Stimulated activated CD4-positive, alpha-beta T cell treated with anti-CD3 and anti-CD28 coated beads, Interleukin-4, amount 100 ng/mL, for 24 hours (primary cell): ENCODE measurements around the gene GSTM2.

ENCODE experiments used
- DNase-seq: peaks from one replicate; pipeline ENCODE4 v3.0.0-alpha.2; 2020

Gene GSTM2

GRCh38 chr1:109667452-109668122, at the start of gene GSTM2:
TSS of gene GSTM2 (plus strand) at chr1:109668057. CDS start at chr1:109668116, 59 bp downstream.
- DNase-seq, result peak; percentile 85

DNA sequence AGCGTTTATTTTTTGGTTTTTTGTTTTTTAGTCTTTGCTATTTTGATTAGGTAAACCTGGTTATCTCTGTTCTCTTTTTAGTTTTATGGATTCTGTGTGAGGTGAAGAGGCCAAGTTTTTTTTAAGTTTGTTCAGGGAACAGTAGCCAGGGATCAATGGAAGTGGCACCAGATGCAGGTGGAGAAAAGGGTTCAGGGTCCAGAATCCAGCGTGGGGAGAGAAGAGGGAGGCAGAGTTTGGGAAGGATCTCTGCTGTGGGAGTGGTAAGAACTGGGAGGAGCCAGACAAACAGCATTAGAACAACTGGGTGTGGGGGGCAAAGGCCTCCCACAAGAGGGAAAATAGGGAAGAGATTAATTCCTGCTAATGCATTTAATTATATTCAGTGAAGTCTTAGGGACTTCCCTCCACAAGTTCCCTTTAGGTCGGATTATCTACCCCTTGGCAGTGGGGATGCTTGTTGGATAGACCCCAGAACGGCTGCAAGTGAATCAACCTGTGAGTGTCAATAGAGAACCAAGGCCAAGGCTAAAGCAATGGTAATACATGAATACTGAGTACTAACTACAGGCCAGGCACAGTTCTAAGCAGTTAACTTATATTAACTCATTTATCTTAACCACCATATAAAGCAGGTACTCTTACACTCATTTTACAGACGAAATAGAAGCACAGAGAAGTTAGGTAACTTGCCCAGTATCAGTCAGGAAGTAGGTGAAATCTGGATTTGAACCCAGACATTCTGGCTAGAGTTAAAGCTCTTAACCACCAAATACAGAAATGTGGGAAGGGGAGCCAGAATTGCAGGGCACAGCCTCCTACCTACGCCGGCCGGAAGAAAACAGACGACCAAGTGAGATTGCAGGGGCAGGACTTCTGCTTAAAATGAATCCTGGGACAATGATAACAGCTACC, 48.9 kb upstream of the GSTM2 start:
- no peak for DNase-seq

- peak; percentile 72 for DNase-seq
Measured at GRCh38 chr1:109619576-109620400, 48.1 kb upstream of the GSTM2 start, which contains the start of the genes AMPD2 and GNAT2. TSS of gene AMPD2 (plus strand) at chr1:109619837. CDS start at chr1:109621176, 1,339 bp downstream. TSS of gene GNAT2 (minus strand) at chr1:109619616. CDS start at chr1:109612870, 6,746 bp downstream.

GRCh38 chr1:109620401-109620791, 47.5 kb upstream of the GSTM2 start:
- no peak for DNase-seq

- DNase-seq, result peak; percentile 97
Measured at GRCh38 chr1:109620841-109621286, 47.0 kb upstream of the GSTM2 start.

DNA sequence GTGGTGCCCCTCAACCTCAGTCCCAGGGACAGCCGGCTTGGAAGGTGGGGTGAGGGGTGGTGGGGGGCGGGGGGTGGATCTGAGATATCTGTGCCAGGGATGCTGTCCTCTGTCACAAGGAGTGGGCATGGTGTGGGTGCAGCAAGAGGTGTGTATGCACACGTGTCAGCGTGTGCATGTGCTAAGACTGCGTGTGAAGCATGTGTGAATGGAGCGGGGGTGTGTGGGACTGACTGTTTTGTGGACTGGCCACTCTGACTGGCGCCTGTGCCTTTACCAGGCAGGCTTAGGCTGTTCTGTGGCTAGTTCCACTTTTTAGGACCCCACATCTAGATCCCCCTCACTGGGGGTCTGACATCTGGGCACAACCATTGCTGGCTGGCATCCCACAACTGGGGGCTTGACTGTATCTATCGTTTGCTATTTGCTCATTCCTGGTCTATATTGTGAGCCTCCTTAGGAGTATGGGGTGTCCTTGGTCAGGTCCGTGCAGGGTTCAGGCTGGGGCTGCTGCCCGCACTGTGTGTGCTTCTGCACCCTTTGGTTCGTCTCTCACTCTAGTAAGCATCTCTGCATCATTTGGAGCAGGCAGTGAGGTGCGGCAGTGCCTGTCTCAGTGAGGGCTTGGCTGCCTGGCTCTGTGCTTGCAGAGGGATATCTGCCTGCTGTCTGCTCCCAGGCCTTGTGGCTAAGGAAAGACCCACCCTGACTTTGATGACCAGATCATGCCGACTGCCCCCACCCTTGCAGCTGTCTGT, 46.3 kb upstream of the GSTM2 start:
- DNase-seq, result no peak

GRCh38 chr1:109622137-109622892, 45.5 kb upstream of the GSTM2 start:
- no peak for DNase-seq

DNA sequence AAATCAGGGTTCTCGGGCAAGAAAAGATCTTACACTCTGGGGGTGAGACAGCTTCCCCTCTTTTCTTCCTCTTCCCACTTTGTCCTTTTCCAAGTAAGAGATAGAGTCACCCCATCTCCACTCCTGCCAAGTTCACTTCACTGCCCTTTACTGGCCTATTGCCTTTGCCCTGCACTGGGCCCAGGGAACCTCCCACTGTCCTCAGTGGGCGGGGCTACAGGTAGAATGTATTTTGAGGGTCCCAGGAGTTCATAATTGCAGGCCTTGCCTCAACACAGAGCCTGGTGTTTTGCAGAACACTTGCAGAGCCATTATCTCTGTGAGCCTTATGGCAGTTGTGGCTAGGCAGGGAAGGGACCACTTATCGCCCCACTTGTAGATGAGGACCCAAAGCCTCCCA, 45.0 kb upstream of the GSTM2 start:
- no peak for DNase-seq

DNA sequence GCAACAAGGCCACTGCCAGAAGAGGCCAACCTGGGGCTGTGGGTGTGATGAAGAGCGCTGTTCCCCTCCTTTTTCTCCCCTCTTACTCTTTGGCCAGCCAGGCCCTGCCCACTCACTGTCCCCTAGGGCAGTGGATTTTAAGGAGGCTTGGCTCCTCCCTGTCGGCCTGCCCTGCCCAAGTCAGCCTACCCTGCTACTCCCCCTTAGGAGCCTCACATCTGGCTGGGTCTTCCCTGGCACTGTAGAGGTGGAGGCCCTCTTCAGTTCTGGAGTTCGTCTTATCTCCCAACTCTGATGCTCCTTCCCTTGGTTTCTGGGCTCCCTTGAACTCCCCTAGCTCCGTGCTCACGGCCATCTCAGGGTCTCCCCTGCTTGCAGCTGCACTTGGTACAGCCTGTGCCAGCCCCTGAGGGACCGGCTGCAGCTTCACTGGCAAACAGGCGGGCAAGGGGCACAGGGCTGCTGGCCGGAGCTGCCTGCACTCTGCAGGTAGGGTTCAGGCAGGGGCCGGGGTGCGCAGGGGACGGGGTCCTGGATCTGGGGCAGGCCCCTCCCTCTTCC, 44.2 kb upstream of the GSTM2 start:
- DNase-seq, result no peak

DNA sequence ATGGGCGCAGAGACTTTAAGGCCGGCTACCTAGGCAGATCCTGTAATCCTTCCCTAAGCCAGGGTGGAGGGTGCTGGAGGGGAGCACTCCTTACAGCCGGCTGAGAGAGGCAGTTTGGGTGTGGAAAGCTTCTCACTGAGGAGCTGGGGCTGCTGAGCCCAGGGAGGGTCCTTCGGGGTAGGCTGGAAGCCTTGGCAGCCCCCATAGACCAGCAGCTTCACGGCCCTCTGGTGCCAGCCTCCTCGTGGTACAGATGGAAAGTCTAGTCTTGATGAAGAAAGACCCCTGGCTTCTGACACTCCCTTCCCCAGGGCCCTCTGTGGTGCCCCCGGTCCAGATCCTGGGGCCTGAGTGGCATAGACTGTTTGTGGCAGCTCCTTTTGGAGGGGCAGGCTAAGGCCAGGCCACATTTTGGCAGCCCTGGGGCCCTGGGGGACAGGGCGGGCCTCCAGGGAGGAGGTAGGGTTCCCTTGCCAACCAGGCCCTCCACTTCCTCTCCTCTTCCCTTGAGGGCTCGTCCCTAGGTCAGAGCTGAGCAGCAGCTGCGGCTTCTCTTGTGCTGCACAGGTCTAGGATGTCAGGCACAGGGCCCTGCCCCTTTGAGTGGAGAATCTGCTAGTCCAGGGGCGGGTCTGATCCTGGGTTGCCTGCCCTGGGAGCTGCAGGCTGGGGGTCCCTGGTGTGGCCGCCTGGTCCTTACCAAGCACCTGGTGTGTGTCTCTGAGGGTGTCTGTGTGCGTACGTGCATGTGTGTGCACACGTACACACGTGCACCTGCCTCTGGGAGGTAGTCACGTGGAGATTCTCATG, 43.5 kb upstream of the GSTM2 start:
- DNase-seq, result no peak

DNA sequence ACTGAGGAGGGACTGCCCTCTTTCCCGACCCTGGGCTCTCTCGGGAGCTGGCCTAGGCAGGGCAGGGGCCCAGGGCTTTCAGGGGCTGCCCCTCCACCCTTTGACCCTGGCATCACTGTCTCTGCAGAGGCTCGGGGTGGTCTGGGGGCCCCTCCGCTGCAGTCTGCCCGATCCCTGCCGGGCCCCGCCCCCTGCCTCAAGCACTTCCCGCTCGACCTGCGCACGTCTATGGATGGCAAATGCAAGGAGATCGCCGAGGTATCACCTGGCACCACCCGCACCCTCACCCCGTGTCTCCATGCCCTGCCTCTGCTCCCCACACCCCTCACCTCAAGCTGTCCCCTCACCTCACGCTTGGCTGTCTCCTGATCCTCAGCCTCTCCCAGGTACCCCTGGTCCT, 42.7 kb upstream of the GSTM2 start:
- no peak for DNase-seq

DNA sequence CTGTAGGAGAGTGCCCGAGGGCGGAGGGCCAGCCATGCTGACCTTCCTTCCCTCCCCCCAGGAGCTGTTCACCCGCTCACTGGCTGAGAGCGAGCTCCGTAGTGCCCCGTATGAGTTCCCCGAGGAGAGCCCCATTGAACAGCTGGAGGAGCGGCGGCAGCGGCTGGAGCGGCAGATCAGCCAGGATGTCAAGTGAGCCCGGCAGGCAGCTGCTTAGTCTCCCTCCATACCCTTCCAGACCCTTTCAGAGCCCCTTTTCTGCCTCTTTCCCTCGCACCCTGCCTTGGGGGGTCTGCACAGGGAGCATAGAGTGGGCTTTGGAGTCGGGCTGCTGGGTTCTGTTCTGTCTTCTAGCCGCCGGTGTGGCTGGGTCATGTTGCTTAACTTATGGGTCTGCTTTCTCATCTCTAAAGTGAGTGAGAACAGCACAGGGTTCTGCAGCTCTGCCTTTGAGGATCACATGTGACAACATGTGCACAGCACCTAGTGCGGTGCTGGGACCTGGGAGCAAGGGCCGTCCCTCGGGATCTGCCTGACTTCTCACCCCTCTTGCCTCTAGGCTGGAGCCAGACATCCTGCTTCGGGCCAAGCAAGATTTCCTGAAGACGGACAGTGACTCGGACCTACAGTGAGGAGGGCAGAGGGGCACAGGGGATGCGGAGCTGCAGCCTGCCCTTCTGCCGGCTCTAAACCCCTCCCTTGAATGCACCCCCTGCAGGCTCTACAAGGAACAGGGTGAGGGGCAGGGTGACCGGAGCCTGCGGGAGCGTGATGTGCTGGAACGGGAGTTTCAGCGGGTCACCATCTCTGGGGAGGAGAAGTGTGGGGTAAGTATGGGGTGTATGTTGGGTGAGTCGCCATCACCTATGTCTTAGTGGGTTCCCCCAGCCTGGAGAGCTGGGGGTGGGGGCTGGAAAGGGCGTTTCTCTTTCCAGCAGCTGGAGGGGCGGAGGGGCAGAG, 42.0 kb upstream of the GSTM2 start:
- no peak for DNase-seq

- no peak for DNase-seq
Measured at GRCh38 chr1:109626682-109627408, 41.0 kb upstream of the GSTM2 start.

DNA sequence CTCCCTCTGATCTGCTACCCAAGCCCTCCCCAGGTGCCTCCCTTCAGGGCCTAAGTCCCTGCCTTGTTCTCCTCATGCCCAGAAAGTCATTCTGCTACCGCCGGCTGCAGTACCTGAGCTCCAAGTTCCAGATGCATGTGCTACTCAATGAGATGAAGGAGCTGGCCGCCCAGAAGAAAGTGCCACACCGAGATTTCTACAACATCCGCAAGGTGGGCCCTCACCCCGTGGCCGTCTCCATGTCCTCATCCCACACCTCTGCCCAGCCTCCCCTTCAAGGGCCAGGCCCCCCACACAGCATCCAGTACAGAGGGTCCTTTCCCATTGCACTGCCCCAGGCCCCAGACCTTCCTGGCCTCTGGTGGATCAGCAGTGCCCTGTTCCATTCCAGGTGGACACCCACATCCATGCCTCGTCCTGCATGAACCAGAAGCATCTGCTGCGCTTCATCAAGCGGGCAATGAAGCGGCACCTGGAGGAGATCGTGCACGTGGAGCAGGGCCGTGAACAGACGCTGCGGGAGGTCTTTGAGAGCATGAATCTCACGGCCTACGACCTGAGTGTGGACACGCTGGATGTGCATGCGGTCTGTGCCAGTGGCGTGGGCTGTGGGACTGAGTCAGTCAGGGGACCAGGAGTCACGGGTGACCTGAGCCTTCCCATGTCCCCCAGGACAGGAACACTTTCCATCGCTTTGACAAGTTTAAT, 40.0 kb upstream of the GSTM2 start:
- no peak for DNase-seq

DNA sequence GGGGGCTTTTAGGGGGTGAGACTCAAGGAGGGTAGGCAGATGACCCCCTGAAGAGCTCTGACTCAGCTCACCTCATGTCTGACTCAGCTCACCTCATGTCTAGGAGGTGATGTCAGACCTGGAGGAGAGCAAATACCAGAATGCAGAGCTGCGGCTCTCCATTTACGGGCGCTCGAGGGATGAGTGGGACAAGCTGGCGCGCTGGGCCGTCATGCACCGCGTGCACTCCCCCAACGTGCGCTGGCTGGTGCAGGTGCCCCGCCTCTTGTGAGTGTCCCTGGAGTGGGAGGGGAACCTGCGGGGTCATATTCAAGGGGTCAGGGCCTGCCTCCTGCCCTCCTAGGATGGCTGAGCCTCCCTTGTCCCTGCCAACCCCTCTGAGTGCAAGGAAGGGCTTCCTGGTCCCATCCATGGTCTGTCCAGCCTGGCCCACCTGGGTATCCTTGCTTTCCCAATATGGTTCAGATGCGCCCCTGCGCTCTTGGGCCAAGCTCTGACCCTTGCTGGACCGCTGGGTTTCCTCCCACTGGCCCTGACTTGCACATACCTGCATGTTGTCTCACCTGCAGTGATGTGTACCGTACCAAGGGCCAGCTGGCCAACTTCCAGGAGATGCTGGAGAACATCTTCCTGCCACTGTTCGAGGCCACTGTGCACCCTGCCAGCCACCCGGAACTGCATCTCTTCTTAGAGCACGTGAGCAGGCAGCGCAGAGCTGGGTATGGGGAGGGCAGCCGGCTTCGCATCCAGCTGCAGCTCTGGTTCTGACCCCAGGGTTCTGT, 39.1 kb upstream of the GSTM2 start:
- no peak for DNase-seq

- no peak for DNase-seq
Measured at GRCh38 chr1:109629372-109630030, 38.4 kb upstream of the GSTM2 start.
